Ascending aorta (tissue), 2 donors: ENCODE results near the gene GZMM. TPM values are rescaled to one million over a fixed set of nuclear protein-coding genes. Genes with fewer than 3 reads are reported as not detected.

ENCODE experiments used
- DNase-seq, 2 donors: peaks; one replicate each; pipeline ENCODE4 v3.0.0-alpha.2; 2019; ENCODE audit warnings: low spot score in 2 of 2
- H3K27ac ChIP-seq, 2 donors: fragments of 200-600 bp; sonication (generic); one replicate each; pipeline ENCODE4 v1.5.1; 2016 to 2017; ENCODE audit warnings: mild to moderate bottlenecking in 1 of 2
- H3K27me3 ChIP-seq: fragments of 200-600 bp; sonication (generic); one replicate; pipeline ENCODE4 v1.5.1; 2017
- H3K36me3 ChIP-seq, 2 donors: fragments of 200-600 bp; sonication (generic); one replicate each; pipeline ENCODE4 v1.5.1; 2016
- H3K4me1 ChIP-seq, 2 donors: fragments of 200-600 bp; sonication (generic); one replicate each; pipeline ENCODE4 v1.5.1; 2016 to 2017; ENCODE audit warnings: mild to moderate bottlenecking in 1 of 2
- H3K4me3 ChIP-seq, 2 donors: fragments of 200-600 bp; sonication (generic); one replicate each; pipeline ENCODE4 v1.5.1; 2016 to 2017; ENCODE audit warnings: mild to moderate bottlenecking in 1 of 2
- H3K9me3 ChIP-seq, 2 donors: fragments of 200-600 bp; sonication (generic); one replicate each; pipeline ENCODE4 v1.5.1; 2016
- intact Hi-C: fragments of 100-400 bp; cut with DNase I; formaldehyde crosslinking; loops from one replicate; pipeline ENCODE4 v1.15.1; 2023
- total RNA-seq: library from RNA; depleted of rRNA; stranded (reverse); fragments of >200 nt; gene quantifications from one replicate; pipeline ENCODE4 v1.1.0, GENCODE V29; 2016
- TF ChIP-seq, protein P1 (sequence below), 3 experiments: fragments of 200-600 bp in 2 of 3; fragments of 450-650 bp in 1 of 3; sonication (generic) in 2 of 3; IDR thresholded peaks; one replicate each; pipeline ENCODE4 v1.5.1; 2016 to 2019; ENCODE audit warnings: antibody characterized with exemption in 3 of 3, mild to moderate bottlenecking in 1 of 3, moderate library complexity in 1 of 3

GZMM gene
- total RNA-seq, 1 donor from 2014 or later, result not detected

DNA sequence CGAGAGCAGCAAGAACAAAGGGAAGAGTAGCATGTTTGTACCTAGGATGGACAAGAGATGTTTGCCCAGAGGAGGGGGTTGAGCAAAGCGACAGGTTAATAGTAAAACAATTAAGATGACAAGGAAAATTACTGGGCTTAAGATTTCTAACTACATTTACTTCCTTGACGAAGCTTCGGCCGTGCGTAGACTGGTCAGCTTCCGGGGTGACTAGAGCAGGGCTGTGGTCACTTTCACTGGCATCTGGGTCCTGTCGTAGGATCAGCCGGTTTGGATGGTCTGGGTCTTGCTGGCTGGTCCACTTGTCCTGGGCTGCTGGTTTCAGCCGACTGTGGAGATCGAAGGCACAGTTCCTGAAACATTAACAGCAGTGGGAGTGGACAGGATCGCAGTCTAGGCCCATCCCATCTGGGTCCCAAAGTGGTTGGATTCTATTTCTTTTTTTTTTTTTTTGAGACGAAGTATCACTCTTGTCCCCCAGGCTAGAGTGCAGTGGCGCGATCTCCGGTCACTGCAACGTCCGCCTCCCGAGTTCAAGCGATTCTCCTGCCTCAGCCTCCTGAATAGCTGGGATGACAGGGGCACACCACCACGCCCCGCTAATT lies 23.5 kb downstream of the GZMM start:
- Histone ChIP-seq H3K27ac (no peak overlapping the region), H3K4me1 (peaks cover 0 to 9% of the 10 kb centered on the region in 2 donors), H3K9me3 (no peaks in the 10 kb centered on the region), H3K27me3 (no peaks in the 10 kb centered on the region), H3K36me3 (no peaks in the 10 kb centered on the region), H3K4me3 (no peak overlapping the region)
- intact Hi-C loops, result no loop called here
- DNase-seq, result no peak
- TF ChIP-seq, protein P1, sequence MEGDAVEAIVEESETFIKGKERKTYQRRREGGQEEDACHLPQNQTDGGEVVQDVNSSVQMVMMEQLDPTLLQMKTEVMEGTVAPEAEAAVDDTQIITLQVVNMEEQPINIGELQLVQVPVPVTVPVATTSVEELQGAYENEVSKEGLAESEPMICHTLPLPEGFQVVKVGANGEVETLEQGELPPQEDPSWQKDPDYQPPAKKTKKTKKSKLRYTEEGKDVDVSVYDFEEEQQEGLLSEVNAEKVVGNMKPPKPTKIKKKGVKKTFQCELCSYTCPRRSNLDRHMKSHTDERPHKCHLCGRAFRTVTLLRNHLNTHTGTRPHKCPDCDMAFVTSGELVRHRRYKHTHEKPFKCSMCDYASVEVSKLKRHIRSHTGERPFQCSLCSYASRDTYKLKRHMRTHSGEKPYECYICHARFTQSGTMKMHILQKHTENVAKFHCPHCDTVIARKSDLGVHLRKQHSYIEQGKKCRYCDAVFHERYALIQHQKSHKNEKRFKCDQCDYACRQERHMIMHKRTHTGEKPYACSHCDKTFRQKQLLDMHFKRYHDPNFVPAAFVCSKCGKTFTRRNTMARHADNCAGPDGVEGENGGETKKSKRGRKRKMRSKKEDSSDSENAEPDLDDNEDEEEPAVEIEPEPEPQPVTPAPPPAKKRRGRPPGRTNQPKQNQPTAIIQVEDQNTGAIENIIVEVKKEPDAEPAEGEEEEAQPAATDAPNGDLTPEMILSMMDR (IDR thresholded peaks at IDR 0.05), result no peak

DNA sequence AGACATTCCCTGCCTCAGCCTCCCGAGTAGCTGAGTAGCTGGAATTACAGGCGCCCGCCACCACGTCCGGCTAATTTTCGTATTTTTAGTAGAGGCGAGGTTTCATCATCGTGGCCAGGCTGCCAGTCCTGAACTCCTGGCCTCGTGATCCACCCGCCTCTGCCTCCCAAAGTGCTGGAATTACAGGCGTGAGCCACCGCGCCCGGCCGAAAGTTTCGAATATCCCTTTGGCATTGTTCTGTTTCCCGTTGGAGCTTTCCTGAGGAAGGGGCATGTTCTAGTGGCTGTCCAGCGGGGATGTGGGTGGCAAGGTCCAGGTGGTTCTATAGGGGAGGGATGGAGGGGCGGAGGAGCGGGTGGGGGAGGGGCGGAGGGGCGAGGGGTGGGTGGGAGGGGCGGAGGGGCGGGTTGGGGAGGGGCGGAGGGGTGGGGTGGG lies 26.4 kb downstream of the GZMM start:
- no peak for DNase-seq
- H3K27ac ChIP-seq, result no peak overlapping the region
- intact Hi-C loops, result loop anchor here (5.0 kb wide), 2 partner anchors 62 to 227 kb away; partner anchors contain the start of genes POLRMT and PTBP1
- H3K27me3 ChIP-seq, result no peaks in the 10 kb centered on the region
- H3K36me3 ChIP-seq, result no peaks in the 10 kb centered on the region
- no peaks in the 10 kb centered on the region for H3K9me3 ChIP-seq
- H3K4me3 ChIP-seq, result no peak overlapping the region
- TF ChIP-seq, protein P1 (IDR thresholded peaks at IDR 0.05), result no peak
- peaks cover 3 to 26% of the 10 kb centered on the region in 2 donors for H3K4me1 ChIP-seq

DNA sequence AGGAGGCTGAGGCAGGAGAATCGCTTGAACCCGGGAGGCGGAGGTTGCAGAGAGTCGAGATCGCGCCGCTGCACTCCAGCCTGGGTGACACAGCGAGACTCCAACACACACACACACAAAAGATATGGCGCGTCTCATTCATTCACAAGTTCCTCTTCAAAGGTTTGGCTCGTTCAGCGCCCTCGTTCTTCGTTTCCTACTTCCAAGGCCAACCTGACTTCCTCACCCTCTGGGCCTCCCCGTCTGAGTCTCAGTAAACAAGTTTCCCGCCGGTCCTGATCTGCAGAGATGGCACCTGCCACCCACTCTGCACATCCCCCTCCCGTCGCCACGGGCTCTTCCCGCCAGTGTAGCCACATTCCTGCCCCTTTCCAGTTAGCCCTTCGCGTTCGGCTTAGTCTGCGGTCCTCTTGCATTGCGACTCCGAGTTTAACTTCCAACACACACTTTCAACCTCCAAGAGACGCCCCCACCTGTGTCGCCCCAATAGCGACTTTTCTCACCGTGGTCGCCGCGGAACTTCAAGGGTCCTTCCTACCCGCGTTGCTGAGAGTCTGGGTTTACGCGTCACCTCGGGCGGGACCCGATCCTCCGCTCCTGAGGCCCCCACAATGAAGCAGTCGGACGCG lies 27.2 kb downstream of the GZMM start:
- DNase-seq, result no peak
- peak overlapping the region; percentile 72 to 100 for H3K4me3 ChIP-seq
- intact Hi-C loops, result loop anchor here (5.0 kb wide), 2 partner anchors 61 to 226 kb away; partner anchors contain the start of genes POLRMT and PTBP1
- H3K9me3 ChIP-seq, result no peaks in the 10 kb centered on the region
- TF ChIP-seq, protein P1 (IDR thresholded peaks at IDR 0.05), result no peak
- no peaks in the 10 kb centered on the region for H3K36me3 ChIP-seq
- peaks cover 9 to 34% of the 10 kb centered on the region in 2 donors for H3K4me1 ChIP-seq
- no peaks in the 10 kb centered on the region for H3K27me3 ChIP-seq
- H3K27ac ChIP-seq, result peak overlapping the region in 1 of 2 donors; percentile 65

DNA sequence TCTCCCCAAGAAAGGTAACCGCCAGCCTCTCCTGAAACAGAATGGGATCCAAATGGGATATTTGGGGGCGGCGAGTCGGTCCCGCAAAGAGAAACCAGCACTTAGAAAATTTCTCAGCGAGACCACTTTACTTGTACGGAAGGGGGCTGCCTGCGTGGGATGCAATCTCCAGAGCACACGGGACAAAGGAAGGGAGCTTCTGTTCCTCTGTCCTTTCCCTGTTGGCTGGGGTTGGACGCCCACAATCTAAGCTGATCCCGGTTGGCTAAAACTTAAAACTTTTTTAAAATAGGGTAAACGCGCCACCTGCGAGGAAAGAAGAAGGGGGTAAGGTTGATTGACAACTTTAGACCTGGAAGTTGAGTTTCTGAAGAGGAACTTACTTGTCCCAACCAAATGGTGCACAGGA lies 27.7 kb downstream of the GZMM start:
- Histone ChIP-seq H3K4me3 (peak overlapping the region; percentile 72 to 100), H3K9me3 (no peaks in the 10 kb centered on the region), H3K27me3 (no peaks in the 10 kb centered on the region), H3K36me3 (no peaks in the 10 kb centered on the region), H3K4me1 (peaks cover 11 to 39% of the 10 kb centered on the region in 2 donors), H3K27ac (peak overlapping the region; percentile 52 to 65)
- no peak for DNase-seq
- intact Hi-C loops, result loop anchor here (5.0 kb wide), 2 partner anchors 61 to 226 kb away; partner anchors contain the start of genes POLRMT and PTBP1
- TF ChIP-seq, protein P1 (IDR thresholded peaks at IDR 0.05), result no peak

DNA sequence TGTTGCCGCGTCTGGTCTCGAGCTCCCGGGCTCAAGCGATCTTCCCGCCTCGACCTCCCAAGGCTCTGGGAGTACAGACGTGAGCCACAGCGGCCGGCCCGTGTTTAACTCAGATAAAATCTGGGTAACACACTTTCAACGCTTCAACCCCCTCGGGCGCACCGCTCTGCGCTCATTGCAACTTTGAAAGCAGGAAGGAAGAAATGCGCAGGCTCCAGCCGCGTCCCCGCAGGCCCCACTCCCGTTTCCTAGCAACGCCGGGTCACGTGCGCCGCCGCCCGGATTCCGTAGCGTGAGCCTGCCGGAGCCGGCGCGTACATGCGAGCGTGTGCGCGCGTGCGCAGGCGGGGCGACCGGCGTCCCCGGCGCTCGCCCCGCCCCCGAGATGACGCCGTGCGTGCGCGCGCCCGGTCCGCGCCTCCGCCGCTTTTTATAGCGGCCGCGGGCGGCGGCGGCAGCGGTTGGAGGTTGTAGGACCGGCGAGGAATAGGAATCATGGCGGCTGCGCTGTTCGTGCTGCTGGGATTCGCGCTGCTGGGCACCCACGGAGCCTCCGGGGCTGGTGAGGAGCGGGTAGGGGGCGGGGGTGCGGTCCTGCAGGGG lies 28.4 kb downstream of the GZMM start, which contains the start of gene BSG:
Gene BSG, plus strand, starts transcription at position 457 of the 603 bp plus-strand sequence. Its CDS starts 39 bp downstream, at position 496.
- Histone ChIP-seq H3K4me3 (peak within 1 kb of the TSS; percentile 72 to 100), H3K36me3 (no peaks in the 10 kb centered on the region), H3K9me3 (no peaks in the 10 kb centered on the region), H3K27me3 (no peaks in the 10 kb centered on the region), H3K27ac (peak within 1 kb of the TSS; percentile 74 to 89), H3K4me1 (peaks cover 11 to 39% of the 10 kb centered on the region in 2 donors)
- peak; percentile 86 to 98 for DNase-seq
- intact Hi-C loops, result loop anchor here (1.0 to 5.0 kb wide), 4 partner anchors 41 to 225 kb away; partner anchors contain the start of genes CDC34, POLRMT, PTBP1 and TPGS1
- TF ChIP-seq, protein P1 (IDR thresholded peaks at IDR 0.05), result peak in 1 of 3 experiments; percentile 18
